Lung (tissue), 12 donors: Measurements from ENCODE around the gene RGS19. TPM values are rescaled to one million over a fixed set of nuclear protein-coding genes. Genes with fewer than 3 reads are reported as not detected.

Experiments
- ATAC-seq: fragments of 200-7000 bp; cut with Tn5 transposase; one replicate; pipeline ENCODE4 v1.9.1; 2020; ENCODE audit warnings: moderate number of reproducible peaks; ENCODE audit not compliant: insufficient read depth, low FRiP score
- DNase-seq, 3 donors: peaks; one replicate each; pipeline ENCODE4 v3.0.0-alpha.2; 2013 to 2017
- H3K27ac ChIP-seq, 2 donors: one replicate each; pipeline ENCODE4 v1.5.1; 2013; ENCODE audit warnings: mild to moderate bottlenecking in 2 of 2, moderate library complexity in 2 of 2, control low read depth in 1 of 2, inconsistent platforms in 1 of 2, low read depth in 1 of 2, low read length in 1 of 2
- H3K27me3 ChIP-seq, 3 donors: one replicate each; pipeline ENCODE4 v1.5.1; 2013; ENCODE audit warnings: low read length in 2 of 3; ENCODE audit not compliant: control insufficient read depth in 3 of 3, insufficient read depth in 3 of 3
- H3K36me3 ChIP-seq, 4 donors: one replicate each; pipeline ENCODE4 v1.5.1; 2013; ENCODE audit warnings: low read length in 4 of 4, mild to moderate bottlenecking in 1 of 4, moderate library complexity in 1 of 4; ENCODE audit not compliant: control insufficient read depth in 4 of 4, insufficient read depth in 4 of 4
- H3K4me1 ChIP-seq, 5 donors: one replicate each; pipeline ENCODE4 v1.5.1; 2013; ENCODE audit warnings: low read length in 5 of 5, mild to moderate bottlenecking in 2 of 5, moderate library complexity in 1 of 5; ENCODE audit not compliant: control insufficient read depth in 5 of 5, insufficient read depth in 5 of 5
- H3K4me3 ChIP-seq: one replicate; pipeline ENCODE4 v1.5.1; 2013; ENCODE audit warnings: mild to moderate bottlenecking, control low read depth, moderate library complexity
- H3K9ac ChIP-seq, 2 donors: one replicate each; pipeline ENCODE4 v1.5.1; 2013; ENCODE audit warnings: low read length in 2 of 2, control low read depth in 1 of 2; ENCODE audit not compliant: insufficient read depth in 1 of 2
- H3K9me3 ChIP-seq, 4 donors: one replicate each; pipeline ENCODE4 v1.5.1; 2013; ENCODE audit warnings: low read length in 3 of 4, mild to moderate bottlenecking in 1 of 4, moderate library complexity in 1 of 4; ENCODE audit not compliant: control insufficient read depth in 4 of 4, insufficient read depth in 3 of 4
- WGBS, 2 donors: extraction: QIAGEN DNeasy Blood & Tissue Kit; methylation state at CpG; one replicate each; pipeline ENCODE4 v1.1.7; 2013; 5-methylcytosine and 5-hydroxymethylcytosine counted together
- polyA plus RNA-seq, 2 donors: library from polyadenylated mRNA; stranded (reverse); fragments of 200-250 nt; gene quantifications; one replicate each; pipeline ENCODE4 v1.2.1, GENCODE V29; 2013
- total RNA-seq, 2 donors: library from RNA; depleted of rRNA in 1 of 2; stranded (reverse); fragments of >200 nt in 1 of 2; gene quantifications; one replicate each; pipeline ENCODE4 v1.2.1, GENCODE V29; 2014 to 2021
- TF ChIP-seq, protein P1 (sequence below): IDR thresholded peaks from 2 replicates; pipeline ENCODE4 v1.5.1; 2012; ENCODE audit warnings: mild to moderate bottlenecking; ENCODE audit errors: control extremely low read depth, extremely low read depth
- donor health status: control.
- donor health status: control.
- donor health status: Bipolar disorder and iron deficiency.
- donor health status: healthy.
- donor health status: DM: yes; HTN: yes; CAD: no.

RGS19 gene
- total and polyA plus RNA-seq, 4 donors = 15.1 to 99.0 (median 35.1) TPM

DNA sequence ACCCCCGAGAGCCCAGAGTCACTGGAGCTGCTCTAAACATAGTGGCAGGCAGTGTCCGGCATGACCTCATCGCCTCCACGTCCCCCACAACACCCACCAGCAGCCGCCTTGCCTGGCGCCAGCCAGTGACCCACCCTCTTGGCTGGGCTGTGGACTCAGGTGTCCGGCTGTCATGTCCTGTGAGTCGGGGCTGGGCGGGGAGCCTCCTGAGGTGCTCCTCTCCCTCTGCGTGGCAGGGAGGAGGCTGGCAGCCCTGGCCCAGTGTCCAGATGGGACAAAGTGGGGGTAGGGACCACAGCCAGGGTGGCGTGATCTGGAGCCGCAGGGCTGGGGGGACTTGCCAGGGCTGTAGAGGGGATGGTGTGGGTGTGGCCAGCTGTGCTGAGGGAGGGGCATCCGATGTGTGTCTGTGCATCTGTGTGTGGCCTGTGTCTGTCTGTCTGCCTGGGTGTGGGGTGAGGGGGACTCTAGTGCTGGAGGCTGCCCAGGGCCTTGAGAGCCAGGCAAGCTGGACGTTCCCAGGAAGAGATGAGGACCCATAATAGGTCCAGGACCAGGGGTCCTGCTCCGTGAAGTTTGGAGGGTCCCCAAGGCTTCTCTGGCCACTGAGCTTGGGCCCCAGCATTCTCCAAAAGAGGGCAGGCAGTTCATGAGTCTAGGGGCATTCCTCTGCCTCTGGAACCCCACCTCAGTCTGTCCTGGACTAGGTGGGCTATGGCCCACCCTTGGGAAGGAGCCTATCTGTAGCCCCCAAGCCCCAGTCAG, 27.6 kb downstream of the RGS19 start:
- Histone ChIP-seq H3K27me3 (peaks cover 0 to 14% (median 7%) of the 10 kb centered on the region in 3 donors), H3K27ac (peak overlapping the region; percentile 81 to 90), H3K36me3 (peaks cover 0 to 7% (median 1%) of the 10 kb centered on the region in 4 donors), H3K9ac (no peak overlapping the region), H3K4me1 (peaks cover 0 to 75% (median 12%) of the 10 kb centered on the region in 5 donors), H3K9me3 (peaks cover 0 to 3% (median 0%) of the 10 kb centered on the region in 4 donors), H3K4me3 (no peak overlapping the region)
- ATAC-seq (no peak), DNase-seq (peak in 1 of 3 donors; percentile 59)
- 64 to 78% methylated on average over 15 of the region's 15 CpGs for WGBS, 2 donors
- TF ChIP-seq, protein P1, sequence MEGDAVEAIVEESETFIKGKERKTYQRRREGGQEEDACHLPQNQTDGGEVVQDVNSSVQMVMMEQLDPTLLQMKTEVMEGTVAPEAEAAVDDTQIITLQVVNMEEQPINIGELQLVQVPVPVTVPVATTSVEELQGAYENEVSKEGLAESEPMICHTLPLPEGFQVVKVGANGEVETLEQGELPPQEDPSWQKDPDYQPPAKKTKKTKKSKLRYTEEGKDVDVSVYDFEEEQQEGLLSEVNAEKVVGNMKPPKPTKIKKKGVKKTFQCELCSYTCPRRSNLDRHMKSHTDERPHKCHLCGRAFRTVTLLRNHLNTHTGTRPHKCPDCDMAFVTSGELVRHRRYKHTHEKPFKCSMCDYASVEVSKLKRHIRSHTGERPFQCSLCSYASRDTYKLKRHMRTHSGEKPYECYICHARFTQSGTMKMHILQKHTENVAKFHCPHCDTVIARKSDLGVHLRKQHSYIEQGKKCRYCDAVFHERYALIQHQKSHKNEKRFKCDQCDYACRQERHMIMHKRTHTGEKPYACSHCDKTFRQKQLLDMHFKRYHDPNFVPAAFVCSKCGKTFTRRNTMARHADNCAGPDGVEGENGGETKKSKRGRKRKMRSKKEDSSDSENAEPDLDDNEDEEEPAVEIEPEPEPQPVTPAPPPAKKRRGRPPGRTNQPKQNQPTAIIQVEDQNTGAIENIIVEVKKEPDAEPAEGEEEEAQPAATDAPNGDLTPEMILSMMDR = no peak

DNA sequence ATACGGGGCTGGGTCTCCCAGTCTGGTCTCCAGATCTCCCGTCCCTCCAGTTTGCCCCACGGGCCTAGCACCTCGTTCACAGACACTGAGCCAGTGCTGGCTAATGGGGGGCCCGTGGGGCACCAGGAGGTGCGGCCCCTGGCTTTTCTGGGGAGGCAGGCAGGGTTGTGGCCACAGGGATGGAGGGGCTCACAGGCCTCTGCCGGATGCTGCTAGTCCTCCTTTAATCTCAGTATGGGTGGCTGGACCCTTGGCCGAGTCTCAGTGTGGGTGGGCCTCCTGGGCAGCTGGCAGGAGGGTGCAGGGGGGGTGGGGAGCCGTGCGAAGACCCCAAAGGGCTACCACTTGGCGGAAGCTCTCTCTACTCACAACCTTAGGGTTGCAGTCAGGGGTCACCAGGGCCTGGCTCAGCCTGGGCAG, 28.3 kb downstream of the RGS19 start:
- TF ChIP-seq, protein P1 = no peak
- Histone ChIP-seq H3K36me3 (peaks cover 0 to 8% (median 1%) of the 10 kb centered on the region in 4 donors), H3K4me1 (peaks cover 0 to 69% (median 10%) of the 10 kb centered on the region in 5 donors), H3K9ac (no peak overlapping the region), H3K27me3 (peaks cover 0 to 19% (median 7%) of the 10 kb centered on the region in 3 donors), H3K27ac (peak overlapping the region; percentile 81 to 90), H3K4me3 (no peak overlapping the region), H3K9me3 (peaks cover 0 to 3% (median 0%) of the 10 kb centered on the region in 4 donors)
- DNase-seq = no peak
- WGBS, 2 donors = 60 to 67% methylated on average over 11 of the region's 11 CpGs
- no peak for ATAC-seq

DNA sequence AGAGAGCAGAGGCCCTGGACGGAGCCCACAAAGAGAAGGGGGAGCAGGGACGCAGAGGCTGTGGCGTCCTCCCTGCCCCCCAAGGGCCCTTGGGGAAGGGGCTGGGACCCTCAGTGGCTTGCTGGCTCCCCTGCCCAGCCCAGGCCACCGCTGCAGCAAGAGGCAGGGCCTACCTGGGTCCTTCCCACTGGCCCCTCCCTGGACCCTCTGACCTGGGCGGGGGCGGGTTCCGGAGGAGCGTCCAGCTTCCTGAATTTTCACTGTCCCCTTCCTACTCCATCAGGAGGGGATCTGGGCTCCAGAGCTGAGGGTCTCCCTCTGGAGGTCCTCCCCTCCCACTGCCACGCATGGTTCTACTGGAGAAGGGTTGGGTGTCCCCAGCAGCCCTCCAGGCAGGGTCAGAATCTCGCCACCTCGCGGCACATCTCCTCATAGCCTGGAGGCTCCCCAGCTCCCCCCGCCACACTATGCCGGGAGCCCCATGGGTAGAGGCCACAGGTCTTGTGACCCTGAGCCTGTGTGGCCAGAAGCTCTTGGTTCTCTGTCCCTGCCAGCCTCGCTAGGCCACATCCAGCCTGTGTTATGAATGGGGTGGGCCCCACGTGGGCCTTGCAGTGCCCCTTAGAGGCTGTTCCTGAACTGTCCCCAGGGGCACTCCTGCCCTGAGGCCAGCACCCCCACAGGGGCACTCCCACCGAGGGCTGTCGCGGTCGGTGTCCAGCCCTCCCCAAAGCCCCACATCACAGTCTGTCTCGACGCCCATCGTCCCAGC, 28.9 kb downstream of the RGS19 start:
- ATAC-seq (no peak), DNase-seq (no peak)
- Histone ChIP-seq H3K27ac (peak overlapping the region; percentile 81 to 90), H3K9ac (no peak overlapping the region), H3K27me3 (peaks cover 0 to 24% (median 7%) of the 10 kb centered on the region in 3 donors), H3K9me3 (peaks cover 0 to 3% (median 0%) of the 10 kb centered on the region in 4 donors), H3K4me3 (no peak overlapping the region), H3K4me1 (peaks cover 0 to 63% (median 10%) of the 10 kb centered on the region in 5 donors), H3K36me3 (peaks cover 0 to 8% (median 1%) of the 10 kb centered on the region in 4 donors)
- TF ChIP-seq, protein P1 = no peak
- 56 to 58% methylated on average over 23 of the region's 23 CpGs for WGBS, 2 donors
